Liver (tissue), 3 donors: ENCODE results near the gene NR2E1.

ENCODE experiments used
- ATF3 ChIP-seq: IDR thresholded peaks from 2 replicates; pipeline ENCODE4 v1.6.1; 2016; ENCODE audit warnings: antibody characterized with exemption
- RAD21 ChIP-seq, 2 donors: IDR thresholded peaks; 2 replicates each; pipeline ENCODE4 v1.6.1; 2016; ENCODE audit warnings: antibody characterized with exemption in 2 of 2, mild to moderate bottlenecking in 2 of 2
- TAF1 ChIP-seq: conservative IDR thresholded peaks from 2 replicates; pipeline ENCODE4 v1.6.1; 2016; ENCODE audit warnings: antibody characterized with exemption, mild to moderate bottlenecking
- YY1 ChIP-seq: IDR thresholded peaks from 2 replicates; pipeline ENCODE4 v1.6.1; 2016; ENCODE audit warnings: antibody characterized with exemption, mild to moderate bottlenecking
- TF ChIP-seq, protein P1 (sequence below): fragments of 150-350 bp; IDR thresholded peaks from 2 replicates; pipeline ENCODE4 v1.5.1; 2017; ENCODE audit warnings: improper control_type of control experiment, low read depth, low read length; ENCODE audit not compliant: missing input control
- TF ChIP-seq, protein P2 (sequence below): IDR thresholded peaks from 2 replicates; pipeline ENCODE4 v1.6.1; 2016; ENCODE audit warnings: antibody characterized with exemption
- TF ChIP-seq, protein P3 (sequence below): IDR thresholded peaks from 2 replicates; pipeline ENCODE4 v1.6.1; 2016; ENCODE audit warnings: antibody characterized with exemption, mild to moderate bottlenecking
- donor health status: healthy.
- donor health status: healthy.

- TF ChIP-seq, protein P1, sequence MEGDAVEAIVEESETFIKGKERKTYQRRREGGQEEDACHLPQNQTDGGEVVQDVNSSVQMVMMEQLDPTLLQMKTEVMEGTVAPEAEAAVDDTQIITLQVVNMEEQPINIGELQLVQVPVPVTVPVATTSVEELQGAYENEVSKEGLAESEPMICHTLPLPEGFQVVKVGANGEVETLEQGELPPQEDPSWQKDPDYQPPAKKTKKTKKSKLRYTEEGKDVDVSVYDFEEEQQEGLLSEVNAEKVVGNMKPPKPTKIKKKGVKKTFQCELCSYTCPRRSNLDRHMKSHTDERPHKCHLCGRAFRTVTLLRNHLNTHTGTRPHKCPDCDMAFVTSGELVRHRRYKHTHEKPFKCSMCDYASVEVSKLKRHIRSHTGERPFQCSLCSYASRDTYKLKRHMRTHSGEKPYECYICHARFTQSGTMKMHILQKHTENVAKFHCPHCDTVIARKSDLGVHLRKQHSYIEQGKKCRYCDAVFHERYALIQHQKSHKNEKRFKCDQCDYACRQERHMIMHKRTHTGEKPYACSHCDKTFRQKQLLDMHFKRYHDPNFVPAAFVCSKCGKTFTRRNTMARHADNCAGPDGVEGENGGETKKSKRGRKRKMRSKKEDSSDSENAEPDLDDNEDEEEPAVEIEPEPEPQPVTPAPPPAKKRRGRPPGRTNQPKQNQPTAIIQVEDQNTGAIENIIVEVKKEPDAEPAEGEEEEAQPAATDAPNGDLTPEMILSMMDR: no peak
- no peak for TF ChIP-seq YY1
- TF ChIP-seq, protein P2, sequence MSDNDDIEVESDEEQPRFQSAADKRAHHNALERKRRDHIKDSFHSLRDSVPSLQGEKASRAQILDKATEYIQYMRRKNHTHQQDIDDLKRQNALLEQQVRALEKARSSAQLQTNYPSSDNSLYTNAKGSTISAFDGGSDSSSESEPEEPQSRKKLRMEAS: no peak
- TF ChIP-seq RAD21 (IDR thresholded peaks at IDR 0.05): no peak
- TF ChIP-seq, protein P3, sequence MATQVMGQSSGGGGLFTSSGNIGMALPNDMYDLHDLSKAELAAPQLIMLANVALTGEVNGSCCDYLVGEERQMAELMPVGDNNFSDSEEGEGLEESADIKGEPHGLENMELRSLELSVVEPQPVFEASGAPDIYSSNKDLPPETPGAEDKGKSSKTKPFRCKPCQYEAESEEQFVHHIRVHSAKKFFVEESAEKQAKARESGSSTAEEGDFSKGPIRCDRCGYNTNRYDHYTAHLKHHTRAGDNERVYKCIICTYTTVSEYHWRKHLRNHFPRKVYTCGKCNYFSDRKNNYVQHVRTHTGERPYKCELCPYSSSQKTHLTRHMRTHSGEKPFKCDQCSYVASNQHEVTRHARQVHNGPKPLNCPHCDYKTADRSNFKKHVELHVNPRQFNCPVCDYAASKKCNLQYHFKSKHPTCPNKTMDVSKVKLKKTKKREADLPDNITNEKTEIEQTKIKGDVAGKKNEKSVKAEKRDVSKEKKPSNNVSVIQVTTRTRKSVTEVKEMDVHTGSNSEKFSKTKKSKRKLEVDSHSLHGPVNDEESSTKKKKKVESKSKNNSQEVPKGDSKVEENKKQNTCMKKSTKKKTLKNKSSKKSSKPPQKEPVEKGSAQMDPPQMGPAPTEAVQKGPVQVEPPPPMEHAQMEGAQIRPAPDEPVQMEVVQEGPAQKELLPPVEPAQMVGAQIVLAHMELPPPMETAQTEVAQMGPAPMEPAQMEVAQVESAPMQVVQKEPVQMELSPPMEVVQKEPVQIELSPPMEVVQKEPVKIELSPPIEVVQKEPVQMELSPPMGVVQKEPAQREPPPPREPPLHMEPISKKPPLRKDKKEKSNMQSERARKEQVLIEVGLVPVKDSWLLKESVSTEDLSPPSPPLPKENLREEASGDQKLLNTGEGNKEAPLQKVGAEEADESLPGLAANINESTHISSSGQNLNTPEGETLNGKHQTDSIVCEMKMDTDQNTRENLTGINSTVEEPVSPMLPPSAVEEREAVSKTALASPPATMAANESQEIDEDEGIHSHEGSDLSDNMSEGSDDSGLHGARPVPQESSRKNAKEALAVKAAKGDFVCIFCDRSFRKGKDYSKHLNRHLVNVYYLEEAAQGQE: no peak
- TF ChIP-seq TAF1: no peak
- no peak for TF ChIP-seq ATF3
These were observed 1.9 kb upstream of the NR2E1 start for GRCh38 chr6:108163644-108164542.
